Amniotic epithelial cell (primary cell): ENCODE data around the gene GRIK2.

Experiments
- DNase-seq: peaks from one replicate; pipeline ENCODE4 v3.0.0-alpha.2; 2010; ENCODE audit warnings: low read depth

The GRIK2 gene

DNA sequence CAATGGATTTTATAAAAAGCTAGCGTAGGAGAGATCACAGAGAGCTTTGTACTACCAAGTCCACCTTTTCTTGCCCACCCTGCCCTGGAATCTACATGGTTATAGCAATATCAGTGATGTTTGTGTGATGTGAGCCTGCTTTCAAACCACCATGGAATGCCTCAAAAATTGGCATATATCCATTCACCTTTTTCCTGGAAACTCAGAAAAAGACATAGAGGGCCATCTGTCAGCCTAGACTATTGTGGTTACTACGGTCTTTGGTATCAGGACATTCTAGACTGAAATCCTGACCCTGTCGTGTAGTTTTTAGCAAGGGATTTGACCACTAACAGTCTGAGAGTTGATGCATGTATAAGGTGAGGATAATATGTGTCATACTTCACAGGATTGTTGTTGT lies 239.6 kb downstream of the GRIK2 start:
- DNase-seq: no peak

GRCh38 chr6:101638865-101639264 lies 245.4 kb downstream of the GRIK2 start:
- DNase-seq: peak; percentile 38

DNA sequence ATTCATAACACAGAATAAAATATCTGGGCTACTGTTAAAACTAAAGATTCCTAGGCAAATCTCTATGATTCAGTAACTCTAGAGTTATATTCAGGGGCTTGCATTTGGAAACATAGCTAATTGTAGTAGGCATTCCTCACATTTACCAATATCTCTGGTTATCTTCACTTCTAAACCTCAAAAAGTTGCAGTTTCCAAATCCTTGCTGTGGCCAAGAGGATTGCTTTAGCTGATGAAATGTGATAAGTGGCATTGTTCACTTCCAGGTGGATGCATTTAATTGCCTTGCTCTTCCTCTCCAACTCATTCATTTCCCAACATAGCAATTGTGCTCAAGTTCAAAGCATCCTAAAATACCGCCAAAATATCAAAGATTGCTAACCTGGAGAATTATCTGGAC lies 246.6 kb downstream of the GRIK2 start:
- peak; percentile 69 for DNase-seq

GRCh38 chr6:101645770-101646169 lies 252.3 kb downstream of the GRIK2 start:
- no peak for DNase-seq

- DNase-seq: no peak
These were observed 257.0 kb downstream of the GRIK2 start for GRCh38 chr6:101650402-101651100.

DNA sequence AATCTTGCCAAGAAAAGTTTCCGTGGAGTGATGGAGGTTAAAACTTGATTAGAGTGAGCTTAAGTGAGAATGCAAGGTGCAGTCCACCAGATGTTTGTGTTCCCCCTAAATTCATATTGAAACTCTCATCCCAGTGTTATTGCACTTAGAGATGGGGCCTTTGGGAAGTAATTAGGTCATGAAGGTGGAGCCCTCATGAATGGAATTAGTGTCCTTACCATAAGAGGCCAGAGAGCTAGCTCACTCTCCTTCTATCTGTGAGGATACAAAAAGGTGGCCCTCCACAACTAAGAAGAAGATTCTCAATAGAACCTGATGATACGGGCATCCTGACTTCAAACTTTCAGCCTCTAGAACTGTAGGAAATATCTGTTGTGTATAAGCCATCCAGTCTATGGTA lies 258.6 kb downstream of the GRIK2 start:
- DNase-seq: no peak

GRCh38 chr6:101655109-101655508 lies 261.6 kb downstream of the GRIK2 start:
- no peak for DNase-seq

DNA sequence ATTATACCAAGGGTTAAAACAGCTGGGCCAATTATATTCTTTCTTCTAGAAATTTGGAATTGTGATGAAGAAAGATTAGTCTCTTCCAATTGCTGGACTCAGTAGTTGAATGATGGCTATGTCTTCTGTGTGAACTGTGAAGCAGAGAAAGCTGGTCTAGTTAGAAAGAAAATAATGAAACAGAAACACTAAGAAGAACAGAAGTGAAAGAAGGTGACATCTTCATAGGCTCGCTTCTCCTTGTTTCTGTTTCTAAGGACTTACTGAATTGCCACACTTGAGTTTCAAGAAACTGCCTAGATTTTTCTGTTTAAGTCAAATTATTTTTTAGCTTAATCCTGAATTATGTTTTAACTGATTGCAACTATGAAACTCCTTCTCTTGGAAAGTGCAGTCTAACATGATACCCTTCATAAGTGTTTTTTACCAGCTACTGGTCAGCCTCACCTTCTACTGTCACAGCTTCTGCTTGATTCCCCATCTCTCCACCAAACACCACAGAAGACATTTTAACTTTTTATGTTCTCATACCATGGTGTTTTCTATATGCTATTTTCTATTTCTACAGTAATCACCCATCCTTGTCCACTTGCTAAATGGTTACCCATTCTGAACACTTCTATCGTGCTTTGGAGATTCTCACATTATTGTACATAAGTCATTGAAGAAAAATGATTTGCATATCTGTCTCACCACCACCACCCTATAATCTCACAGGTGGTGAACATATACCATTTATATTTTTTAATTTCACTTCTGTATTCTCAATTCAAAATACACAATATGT lies 268.8 kb downstream of the GRIK2 start:
- DNase-seq: no peak

- DNase-seq: no peak
These were observed 269.6 kb downstream of the GRIK2 start for GRCh38 chr6:101663100-101663499.

- DNase-seq: peak; percentile 48
These were observed 272.7 kb downstream of the GRIK2 start for GRCh38 chr6:101666256-101666655.

DNA sequence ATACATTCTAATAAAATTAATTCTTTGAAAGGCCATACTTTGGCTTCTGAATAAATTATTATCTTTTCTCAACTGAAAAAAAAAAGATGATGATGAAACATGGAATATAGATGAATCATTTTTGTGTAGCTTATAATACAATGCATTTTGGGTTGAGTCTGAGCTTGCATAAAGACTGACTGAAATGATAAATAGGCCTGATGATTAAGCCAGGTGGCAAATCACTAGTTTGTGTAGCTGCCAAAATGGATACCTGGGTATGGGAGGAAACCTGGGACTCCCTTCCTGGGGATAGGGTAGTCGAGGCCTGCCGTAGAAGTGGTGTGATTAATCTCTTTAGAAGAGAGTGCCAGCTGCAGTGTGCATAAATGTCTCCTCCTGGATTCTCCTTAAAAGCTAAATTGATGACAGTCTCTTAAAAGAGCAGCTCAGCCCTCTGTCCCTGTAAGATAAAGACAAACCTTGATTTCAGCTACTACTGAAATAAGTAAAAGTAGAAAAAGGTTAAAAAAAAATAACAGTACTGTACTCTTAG lies 275.1 kb downstream of the GRIK2 start:
- no peak for DNase-seq

- no peak for DNase-seq
These were observed 282.7 kb downstream of the GRIK2 start for GRCh38 chr6:101676187-101676586.

GRCh38 chr6:101682937-101683336 lies 289.4 kb downstream of the GRIK2 start:
- DNase-seq: no peak

DNA sequence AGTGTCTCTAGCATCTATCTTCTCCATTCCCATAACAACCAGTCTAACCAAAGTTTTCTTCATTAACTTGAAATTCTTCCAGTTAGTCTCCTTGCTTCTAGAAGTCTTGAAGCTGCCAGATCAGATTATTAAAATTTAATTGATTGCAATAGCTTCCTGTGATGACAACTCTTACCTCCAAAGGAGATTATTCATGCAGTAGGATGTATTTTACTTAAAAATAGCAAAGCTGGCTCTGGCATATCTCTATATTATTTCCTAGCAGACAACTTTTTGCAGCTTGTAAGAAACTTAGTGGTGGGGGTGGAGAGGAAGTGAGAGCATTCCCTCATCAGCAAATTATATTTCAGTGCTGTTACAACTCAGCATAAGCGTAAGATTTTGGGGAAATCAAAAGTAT lies 290.4 kb downstream of the GRIK2 start:
- no peak for DNase-seq

DNA sequence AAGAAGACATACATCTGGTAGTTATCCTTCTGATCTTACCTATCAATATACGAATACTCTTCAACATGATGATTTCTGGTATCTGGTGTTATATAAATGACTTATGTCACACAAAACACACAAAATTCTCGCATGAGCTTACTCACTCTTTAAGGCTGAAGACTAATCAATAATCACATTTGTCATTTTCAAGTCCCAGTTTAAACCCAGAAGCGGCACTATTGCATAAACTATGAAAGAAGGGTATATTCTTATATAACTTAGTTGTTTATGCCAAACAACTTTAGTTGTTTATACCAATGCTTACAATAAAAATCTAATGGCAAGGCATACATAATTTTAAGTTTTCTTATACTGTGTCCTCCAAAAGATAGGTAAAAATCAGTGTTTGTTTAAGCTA lies 293.1 kb downstream of the GRIK2 start:
- no peak for DNase-seq

- DNase-seq: no peak
These were observed 295.6 kb downstream of the GRIK2 start for GRCh38 chr6:101689156-101689555.

DNA sequence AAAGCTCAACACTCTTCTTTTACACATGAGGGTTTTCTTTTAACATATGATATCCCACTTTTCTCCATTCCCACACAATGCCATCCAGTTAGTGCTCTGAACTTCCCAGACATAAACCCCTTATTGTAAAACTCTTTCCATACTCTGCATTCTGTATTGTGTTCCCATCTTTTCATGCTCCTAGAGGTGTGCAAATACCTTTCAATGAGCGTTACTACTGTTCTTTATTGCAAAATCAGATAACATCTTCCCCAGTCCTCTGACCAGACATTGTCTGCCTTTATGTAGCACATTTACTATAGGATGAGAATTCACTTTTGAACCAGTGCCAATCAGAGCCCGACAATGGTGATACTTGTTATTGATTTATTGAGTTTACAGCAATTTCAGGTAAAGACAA lies 296.2 kb downstream of the GRIK2 start:
- no peak for DNase-seq

DNA sequence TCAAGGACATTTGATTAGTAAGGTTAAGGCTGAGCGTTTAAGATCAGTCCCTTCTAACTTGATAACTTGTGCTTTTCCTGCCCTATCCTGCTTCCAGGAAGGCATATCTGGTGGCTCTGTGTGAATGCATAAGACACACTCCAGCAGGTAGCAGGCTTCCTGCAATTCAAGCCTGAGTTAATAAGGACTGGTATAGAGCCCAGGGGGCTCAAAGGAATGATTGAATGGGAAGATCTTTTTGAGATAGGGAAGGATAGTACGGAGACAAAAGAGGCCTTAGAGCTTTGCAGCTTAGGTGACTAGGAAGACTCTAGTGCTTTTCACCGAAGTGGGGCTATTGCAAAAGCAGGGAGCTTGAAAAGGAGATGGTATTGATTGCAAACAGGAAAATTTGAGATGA lies 307.1 kb downstream of the GRIK2 start:
- DNase-seq: no peak

DNA sequence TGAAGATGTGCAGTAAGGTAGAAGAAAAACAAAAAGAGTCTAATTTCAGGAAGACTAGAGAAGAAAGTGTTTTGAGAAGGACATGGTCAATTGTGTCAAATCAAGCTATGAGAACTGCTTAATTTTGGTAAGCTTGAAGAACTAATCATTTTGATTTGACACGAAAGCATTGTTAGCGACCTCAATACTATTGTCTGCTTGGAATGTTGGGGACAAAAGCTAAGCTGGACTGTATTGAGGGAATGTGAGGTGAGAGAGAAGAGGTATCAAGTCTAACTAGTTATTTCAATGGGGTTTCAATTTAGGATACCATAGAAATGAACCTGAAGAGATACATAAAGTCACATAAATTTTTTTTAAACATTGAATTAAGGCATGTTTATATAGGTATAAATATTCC lies 309.8 kb downstream of the GRIK2 start:
- DNase-seq: no peak

GRCh38 chr6:101705866-101706265 lies 312.4 kb downstream of the GRIK2 start:
- DNase-seq: peak; percentile 20

- no peak for DNase-seq
These were observed 313.1 kb downstream of the GRIK2 start for GRCh38 chr6:101706576-101706975.

- DNase-seq: no peak
These were observed 318.0 kb downstream of the GRIK2 start for GRCh38 chr6:101711518-101711917.

GRCh38 chr6:101716387-101716786 lies 322.9 kb downstream of the GRIK2 start:
- no peak for DNase-seq
